ENCODE results near the gene SLC6A16.

- TF ChIP-seq REST (IDR thresholded peaks at IDR 0.05; ENCODE audit: insufficient read depth in 1 of 2, low read depth in 2 of 2, low read length in 1 of 2): no peak
- TF ChIP-seq CTCF (IDR thresholded peaks at IDR 0.05): no peak
- no peak for TF ChIP-seq SIN3A (IDR thresholded peaks at IDR 0.05; ENCODE audit: borderline replicate concordance, insufficient read depth, low read depth, low read length)
- no peak for TF ChIP-seq POLR2AphosphoS5 (IDR thresholded peaks at IDR 0.05; ENCODE audit: low read depth, low read length)
- TF ChIP-seq TCF7L2 (IDR thresholded peaks at IDR 0.05; ENCODE audit: low read depth, low read length): no peak
Measured at GRCh38 chr19:49326165-49326704, 1.2 kb upstream of the SLC6A16 start.

Data from Panc1 (cell line).